ENCODE results near the gene BTNL8. TPM values are rescaled to one million over a fixed set of nuclear protein-coding genes. Genes with fewer than 3 reads are reported as not detected.

The BTNL8 gene
- total RNA-seq, 1 experiment from 2014 or later, result 0.85 TPM

DNA sequence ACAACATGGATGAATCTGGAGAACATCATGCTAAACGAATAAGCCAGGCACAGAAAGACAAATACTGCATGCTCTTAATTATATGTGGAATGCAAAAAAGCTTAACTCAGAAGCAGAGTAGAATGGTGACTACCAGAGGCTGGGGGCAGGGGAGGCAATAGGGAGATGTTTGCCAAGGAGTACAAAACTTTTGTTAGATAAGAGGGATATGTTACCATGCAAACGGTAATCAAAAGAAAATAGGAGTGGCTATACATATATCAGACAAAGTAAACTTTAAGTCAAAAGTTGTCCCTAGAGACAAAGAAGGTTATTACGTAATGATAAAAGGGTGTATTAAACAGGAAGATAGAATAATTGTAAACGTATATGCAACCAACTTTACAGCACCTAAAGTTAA lies 71.9 kb downstream of the BTNL8 start (continued):
- TF ChIP-seq GRHL2 (CRISPR knock-in tag; IDR thresholded peaks at IDR 0.05; ENCODE audit: insufficient replicate concordance, severe bottlenecking), result no peak
- no peak for TF ChIP-seq SMAD4 (CRISPR knock-in tag; IDR thresholded peaks at IDR 0.05)
- no peak for TF ChIP-seq ZNF396 (CRISPR knock-in tag; IDR thresholded peaks at IDR 0.05; ENCODE audit: borderline replicate concordance)
- TF ChIP-seq, protein P1, sequence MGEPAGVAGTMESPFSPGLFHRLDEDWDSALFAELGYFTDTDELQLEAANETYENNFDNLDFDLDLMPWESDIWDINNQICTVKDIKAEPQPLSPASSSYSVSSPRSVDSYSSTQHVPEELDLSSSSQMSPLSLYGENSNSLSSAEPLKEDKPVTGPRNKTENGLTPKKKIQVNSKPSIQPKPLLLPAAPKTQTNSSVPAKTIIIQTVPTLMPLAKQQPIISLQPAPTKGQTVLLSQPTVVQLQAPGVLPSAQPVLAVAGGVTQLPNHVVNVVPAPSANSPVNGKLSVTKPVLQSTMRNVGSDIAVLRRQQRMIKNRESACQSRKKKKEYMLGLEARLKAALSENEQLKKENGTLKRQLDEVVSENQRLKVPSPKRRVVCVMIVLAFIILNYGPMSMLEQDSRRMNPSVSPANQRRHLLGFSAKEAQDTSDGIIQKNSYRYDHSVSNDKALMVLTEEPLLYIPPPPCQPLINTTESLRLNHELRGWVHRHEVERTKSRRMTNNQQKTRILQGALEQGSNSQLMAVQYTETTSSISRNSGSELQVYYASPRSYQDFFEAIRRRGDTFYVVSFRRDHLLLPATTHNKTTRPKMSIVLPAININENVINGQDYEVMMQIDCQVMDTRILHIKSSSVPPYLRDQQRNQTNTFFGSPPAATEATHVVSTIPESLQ (CRISPR knock-in tag; IDR thresholded peaks at IDR 0.05), result no peak

- no peak for DNase-seq (ENCODE audit: low spot score)
- H3K36me3 Mint-ChIP-seq, result peaks cover 22% of the 10 kb centered on the region
- CTCF ChIA-PET, result no interaction called here
- H3K4me3 Mint-ChIP-seq, result no peak overlapping the region
- TF ChIP-seq AR (CRISPR knock-in tag; IDR thresholded peaks at IDR 0.05) (no peak), KAT7 (CRISPR knock-in tag; IDR thresholded peaks at IDR 0.05; ENCODE audit: borderline replicate concordance) (no peak)
- TF ChIP-seq, protein P2, sequence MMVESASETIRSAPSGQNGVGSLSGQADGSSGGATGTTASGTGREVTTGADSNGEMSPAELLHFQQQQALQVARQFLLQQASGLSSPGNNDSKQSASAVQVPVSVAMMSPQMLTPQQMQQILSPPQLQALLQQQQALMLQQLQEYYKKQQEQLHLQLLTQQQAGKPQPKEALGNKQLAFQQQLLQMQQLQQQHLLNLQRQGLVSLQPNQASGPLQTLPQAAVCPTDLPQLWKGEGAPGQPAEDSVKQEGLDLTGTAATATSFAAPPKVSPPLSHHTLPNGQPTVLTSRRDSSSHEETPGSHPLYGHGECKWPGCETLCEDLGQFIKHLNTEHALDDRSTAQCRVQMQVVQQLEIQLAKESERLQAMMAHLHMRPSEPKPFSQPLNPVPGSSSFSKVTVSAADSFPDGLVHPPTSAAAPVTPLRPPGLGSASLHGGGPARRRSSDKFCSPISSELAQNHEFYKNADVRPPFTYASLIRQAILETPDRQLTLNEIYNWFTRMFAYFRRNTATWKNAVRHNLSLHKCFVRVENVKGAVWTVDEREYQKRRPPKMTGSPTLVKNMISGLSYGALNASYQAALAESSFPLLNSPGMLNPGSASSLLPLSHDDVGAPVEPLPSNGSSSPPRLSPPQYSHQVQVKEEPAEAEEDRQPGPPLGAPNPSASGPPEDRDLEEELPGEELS (CRISPR knock-in tag; IDR thresholded peaks at IDR 0.05), result no peak
- POLR2A ChIA-PET, result no interaction called here
- no peak overlapping the region for H3K27ac Mint-ChIP-seq
- no peak for ATAC-seq
- no peaks in the 10 kb centered on the region for H3K4me1 Mint-ChIP-seq
- peaks cover 65% of the 10 kb centered on the region for H3K9me3 Mint-ChIP-seq
- H3K27me3 Mint-ChIP-seq (ENCODE audit: low read depth), result peaks cover 5% of the 10 kb centered on the region
Measured at GRCh38 chr5:180974612-180975315, 75.8 kb downstream of the BTNL8 start.

- CTCF ChIA-PET, result interaction anchor here (0.6 kb wide), 1 partner anchor 450 kb away, joined by 4 read pairs; no protein-coding TSS in a partner anchor
- peaks cover 22% of the 10 kb centered on the region for H3K36me3 Mint-ChIP-seq
Measured at GRCh38 chr5:180975338-180975737, 76.4 kb downstream of the BTNL8 start.

More at GRCh38 chr5:180975338-180975737, 76.4 kb downstream of the BTNL8 start:
- Mint-ChIP-seq H3K27me3 (ENCODE audit: low read depth) (peaks cover 5% of the 10 kb centered on the region), H3K9me3 (peaks cover 65% of the 10 kb centered on the region), H3K4me3 (no peak overlapping the region), H3K4me1 (no peaks in the 10 kb centered on the region), H3K27ac (no peak overlapping the region)
- TF ChIP-seq ZNF121 (CRISPR knock-in tag; IDR thresholded peaks at IDR 0.05) (no peak), ZNF232 (CRISPR knock-in tag; IDR thresholded peaks at IDR 0.05) (no peak), OVOL2 (CRISPR knock-in tag; IDR thresholded peaks at IDR 0.05; ENCODE audit: borderline replicate concordance) (no peak), PRRX2 (CRISPR knock-in tag; IDR thresholded peaks at IDR 0.05) (no peak), ETV6 (CRISPR knock-in tag; IDR thresholded peaks at IDR 0.05) (no peak)
- TF ChIP-seq, protein P3, sequence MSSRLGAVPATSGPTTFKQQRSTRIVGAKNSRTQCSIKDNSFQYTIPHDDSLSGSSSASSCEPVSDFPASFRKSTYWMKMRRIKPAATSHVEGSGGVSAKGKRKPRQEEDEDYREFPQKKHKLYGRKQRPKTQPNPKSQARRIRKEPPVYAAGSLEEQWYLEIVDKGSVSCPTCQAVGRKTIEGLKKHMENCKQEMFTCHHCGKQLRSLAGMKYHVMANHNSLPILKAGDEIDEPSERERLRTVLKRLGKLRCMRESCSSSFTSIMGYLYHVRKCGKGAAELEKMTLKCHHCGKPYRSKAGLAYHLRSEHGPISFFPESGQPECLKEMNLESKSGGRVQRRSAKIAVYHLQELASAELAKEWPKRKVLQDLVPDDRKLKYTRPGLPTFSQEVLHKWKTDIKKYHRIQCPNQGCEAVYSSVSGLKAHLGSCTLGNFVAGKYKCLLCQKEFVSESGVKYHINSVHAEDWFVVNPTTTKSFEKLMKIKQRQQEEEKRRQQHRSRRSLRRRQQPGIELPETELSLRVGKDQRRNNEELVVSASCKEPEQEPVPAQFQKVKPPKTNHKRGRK (CRISPR knock-in tag; IDR thresholded peaks at IDR 0.05; ENCODE audit: borderline replicate concordance), result no peak
- ATAC-seq (no peak), DNase-seq (ENCODE audit: low spot score) (no peak)
- POLR2A ChIA-PET, result no interaction called here
